RWPE2 (cell line): ENCODE measurements around the gene ATXN7L3B.

ENCODE experiments used
- ATAC-seq: fragments of 200-7000 bp; cut with Tn5 transposase; 3 replicates; pipeline ENCODE4 v1.9.1; 2021; ENCODE audit warnings: low read depth
- DNase-seq: peaks from one replicate; pipeline ENCODE4 v3.0.0-alpha.2; 2020; ENCODE audit warnings: low spot score
- H3K27ac ChIP-seq: fragments of 450-650 bp; 2 replicates; pipeline ENCODE4 v1.5.1; 2017; ENCODE audit warnings: mild to moderate bottlenecking; ENCODE audit not compliant: poor library complexity, severe bottlenecking
- H3K27me3 ChIP-seq: fragments of 250-450 bp; sonication (Bioruptor Pico); 2 replicates; pipeline ENCODE4 v1.5.1; 2021; ENCODE audit warnings: mild to moderate bottlenecking, moderate library complexity; ENCODE audit not compliant: insufficient read depth, poor library complexity, severe bottlenecking
- H3K36me3 ChIP-seq: fragments of 250-450 bp; sonication (Bioruptor Pico); 2 replicates; pipeline ENCODE4 v1.5.1; 2020; ENCODE audit warnings: low read depth, mild to moderate bottlenecking, moderate library complexity
- H3K4me1 ChIP-seq: fragments of 250-450 bp; sonication (Bioruptor Pico); 2 replicates; pipeline ENCODE4 v1.5.1; 2021; ENCODE audit warnings: mild to moderate bottlenecking, moderate library complexity; ENCODE audit not compliant: insufficient read depth, poor library complexity, severe bottlenecking
- H3K4me3 ChIP-seq: fragments of 250-450 bp; sonication (Bioruptor Pico); 2 replicates; pipeline ENCODE4 v1.5.1; 2021; ENCODE audit warnings: mild to moderate bottlenecking, moderate library complexity; ENCODE audit not compliant: severe bottlenecking
- H3K9me3 ChIP-seq: fragments of 250-450 bp; sonication (Bioruptor Pico); 2 replicates; pipeline ENCODE4 v1.5.1; 2021; ENCODE audit warnings: mild to moderate bottlenecking, moderate library complexity; ENCODE audit not compliant: severe bottlenecking
- TF ChIP-seq, protein P1 (sequence below): fragments of 450-650 bp; IDR thresholded peaks from one replicate; pipeline ENCODE4 v1.5.1; 2017; ENCODE audit warnings: mild to moderate bottlenecking, moderate library complexity; ENCODE audit not compliant: poor library complexity, severe bottlenecking

Gene ATXN7L3B

DNA sequence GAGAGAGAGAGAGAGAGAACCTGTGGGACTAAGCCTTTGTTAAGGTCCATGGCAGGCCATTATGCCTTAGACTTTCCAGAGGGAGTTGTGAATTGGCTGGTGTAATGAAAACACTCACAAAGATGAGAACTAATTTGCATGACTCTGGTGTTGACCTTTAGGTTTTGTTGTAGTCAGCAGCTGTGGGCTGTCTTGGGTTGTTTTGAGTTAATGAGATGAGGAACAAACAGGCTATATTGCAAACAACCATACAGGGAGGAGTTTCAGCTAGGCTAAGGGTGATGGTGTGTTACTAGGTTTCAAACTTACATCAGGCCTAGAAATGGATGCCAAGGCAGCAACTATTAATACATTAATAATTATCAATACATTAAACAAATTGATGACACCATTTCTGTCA lies 26.3 kb downstream of the ATXN7L3B start:
- Histone ChIP-seq H3K9me3 (no peaks in the 10 kb centered on the region), H3K27ac (no peak overlapping the region), H3K27me3 (no peaks in the 10 kb centered on the region), H3K4me3 (no peak overlapping the region), H3K36me3 (no peaks in the 10 kb centered on the region), H3K4me1 (no peaks in the 10 kb centered on the region)
- no peak for DNase-seq
- no peak for ATAC-seq
- TF ChIP-seq, protein P1, sequence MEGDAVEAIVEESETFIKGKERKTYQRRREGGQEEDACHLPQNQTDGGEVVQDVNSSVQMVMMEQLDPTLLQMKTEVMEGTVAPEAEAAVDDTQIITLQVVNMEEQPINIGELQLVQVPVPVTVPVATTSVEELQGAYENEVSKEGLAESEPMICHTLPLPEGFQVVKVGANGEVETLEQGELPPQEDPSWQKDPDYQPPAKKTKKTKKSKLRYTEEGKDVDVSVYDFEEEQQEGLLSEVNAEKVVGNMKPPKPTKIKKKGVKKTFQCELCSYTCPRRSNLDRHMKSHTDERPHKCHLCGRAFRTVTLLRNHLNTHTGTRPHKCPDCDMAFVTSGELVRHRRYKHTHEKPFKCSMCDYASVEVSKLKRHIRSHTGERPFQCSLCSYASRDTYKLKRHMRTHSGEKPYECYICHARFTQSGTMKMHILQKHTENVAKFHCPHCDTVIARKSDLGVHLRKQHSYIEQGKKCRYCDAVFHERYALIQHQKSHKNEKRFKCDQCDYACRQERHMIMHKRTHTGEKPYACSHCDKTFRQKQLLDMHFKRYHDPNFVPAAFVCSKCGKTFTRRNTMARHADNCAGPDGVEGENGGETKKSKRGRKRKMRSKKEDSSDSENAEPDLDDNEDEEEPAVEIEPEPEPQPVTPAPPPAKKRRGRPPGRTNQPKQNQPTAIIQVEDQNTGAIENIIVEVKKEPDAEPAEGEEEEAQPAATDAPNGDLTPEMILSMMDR = no peak

DNA sequence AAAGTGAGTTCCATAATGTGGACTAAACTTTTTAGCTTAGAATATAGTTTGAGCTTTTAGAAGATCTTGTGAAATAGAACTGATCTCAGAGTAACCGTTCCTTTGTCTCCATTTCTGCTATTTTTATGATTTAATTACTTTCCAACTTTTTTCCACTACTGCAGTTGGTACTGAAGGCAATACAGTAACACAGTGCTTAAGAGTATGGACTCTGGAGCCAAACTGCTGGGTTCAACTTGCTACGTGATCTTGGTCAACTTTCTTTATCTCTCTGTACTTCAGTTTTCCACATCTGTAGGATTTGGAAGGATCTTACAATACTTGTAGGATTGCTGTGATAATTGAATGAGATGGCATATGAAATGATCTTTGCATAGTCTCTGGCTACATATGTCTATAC lies 40.9 kb downstream of the ATXN7L3B start:
- no peak for DNase-seq
- Histone ChIP-seq H3K9me3 (no peaks in the 10 kb centered on the region), H3K4me3 (no peak overlapping the region), H3K4me1 (no peaks in the 10 kb centered on the region), H3K27me3 (no peaks in the 10 kb centered on the region), H3K36me3 (no peaks in the 10 kb centered on the region), H3K27ac (no peak overlapping the region)
- ATAC-seq = no peak
- TF ChIP-seq, protein P1 = no peak

DNA sequence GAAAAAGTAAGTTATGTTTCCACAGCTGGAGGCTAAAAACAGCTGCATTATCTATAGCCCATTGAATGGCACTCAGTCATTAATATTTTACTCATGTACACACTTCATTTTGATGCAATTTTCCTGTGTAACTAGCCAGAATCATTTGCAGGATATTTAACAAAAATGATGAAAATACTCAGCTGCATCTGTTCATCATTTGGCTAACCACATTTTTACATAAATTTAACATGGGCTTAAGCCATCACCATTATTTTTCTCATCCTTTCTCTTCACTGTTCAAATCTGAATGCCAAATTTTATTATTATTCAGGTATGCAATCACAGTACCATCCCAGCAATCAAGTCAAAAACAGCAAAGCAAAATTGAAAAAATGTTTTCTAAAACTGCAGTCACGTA lies 41.8 kb downstream of the ATXN7L3B start:
- TF ChIP-seq, protein P1 = no peak
- Histone ChIP-seq H3K27me3 (no peaks in the 10 kb centered on the region), H3K9me3 (no peaks in the 10 kb centered on the region), H3K4me1 (no peaks in the 10 kb centered on the region), H3K27ac (no peak overlapping the region), H3K36me3 (no peaks in the 10 kb centered on the region), H3K4me3 (no peak overlapping the region)
- DNase-seq = no peak
- no peak for ATAC-seq

DNA sequence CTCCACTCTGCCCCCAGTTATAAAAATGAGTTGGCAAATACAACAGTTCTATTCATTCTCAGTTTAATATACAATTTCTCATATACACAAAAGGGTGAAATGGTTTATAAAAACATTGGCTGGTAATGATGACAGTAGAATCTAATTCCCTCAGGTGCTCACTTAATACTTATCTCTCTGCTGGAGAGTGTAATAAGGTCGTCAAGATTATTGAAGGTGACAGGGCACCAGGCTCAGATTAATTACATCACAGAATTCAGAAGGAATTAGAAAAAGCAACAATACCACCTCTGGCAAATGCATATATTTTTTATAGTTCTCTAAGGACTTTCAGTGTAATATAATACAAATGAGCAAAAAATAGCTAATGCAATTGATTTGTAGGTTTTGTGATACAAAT lies 42.3 kb downstream of the ATXN7L3B start:
- TF ChIP-seq, protein P1 = no peak
- DNase-seq (no peak), ATAC-seq (no peak)
- Histone ChIP-seq H3K4me3 (no peak overlapping the region), H3K9me3 (no peaks in the 10 kb centered on the region), H3K4me1 (no peaks in the 10 kb centered on the region), H3K36me3 (no peaks in the 10 kb centered on the region), H3K27ac (no peak overlapping the region), H3K27me3 (no peaks in the 10 kb centered on the region)

DNA sequence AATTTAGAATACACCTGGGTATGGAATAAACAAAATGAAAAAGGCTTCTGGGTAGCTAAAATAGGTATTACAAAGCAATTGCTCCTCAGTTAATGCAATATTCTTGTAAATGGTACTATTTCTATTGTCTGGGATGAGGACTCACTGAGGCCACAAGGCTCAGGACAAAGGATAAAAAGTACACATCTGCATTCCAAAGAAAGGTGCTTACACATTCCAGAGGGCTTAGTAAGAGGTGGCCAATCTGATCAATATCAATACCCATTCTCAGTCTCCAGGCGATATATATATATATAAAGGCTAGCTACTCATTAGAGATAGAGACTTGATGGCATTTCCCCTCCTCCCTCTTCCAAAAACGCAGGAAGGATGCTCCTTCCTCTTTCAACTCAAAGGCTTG lies 43.8 kb downstream of the ATXN7L3B start:
- Histone ChIP-seq H3K27ac (no peak overlapping the region), H3K4me3 (no peak overlapping the region), H3K4me1 (no peaks in the 10 kb centered on the region), H3K36me3 (no peaks in the 10 kb centered on the region), H3K9me3 (no peaks in the 10 kb centered on the region), H3K27me3 (no peaks in the 10 kb centered on the region)
- ATAC-seq (no peak), DNase-seq (no peak)
- TF ChIP-seq, protein P1 = no peak
